Measurements from ENCODE around the gene FAM180A.

GRCh38 chr7:135771961-135772638, 23.5 kb upstream of the FAM180A start:
- TF ChIP-seq CTCF (conservative IDR thresholded peaks at IDR 0.05; ENCODE audit: low read depth, low read length), result no peak
- TF ChIP-seq EZH2 (IDR thresholded peaks at IDR 0.05; ENCODE audit: low read length, unreplicated experiment), result no peak
- no peak for TF ChIP-seq EZH2phosphoT487 (IDR thresholded peaks at IDR 0.05; ENCODE audit: borderline replicate concordance, low read length)

Data from PC-3 (cell line).